Brain microvascular endothelial cell (primary cell): ENCODE data around the gene BZW1.
A peak's percentile ranks its signal among the peaks of the same experiment; 100 is the strongest.

Experiments
- DNase-seq: peaks from one replicate; pipeline ENCODE4 v3.0.0-alpha.2; 2020
- H3K27ac ChIP-seq: fragments of 250-450 bp; sonication (Bioruptor Pico); 2 replicates; pipeline ENCODE4 v1.5.1; 2020; ENCODE audit warnings: mild to moderate bottlenecking, moderate library complexity
- H3K27me3 ChIP-seq: fragments of 250-450 bp; sonication (Bioruptor Pico); replicated peaks from 2 replicates; pipeline ENCODE4 v1.5.1; 2020; ENCODE audit warnings: mild to moderate bottlenecking
- H3K36me3 ChIP-seq: fragments of 250-450 bp; sonication (Bioruptor Pico); replicated peaks from 2 replicates; pipeline ENCODE4 v1.5.1; 2020; ENCODE audit warnings: mild to moderate bottlenecking
- H3K4me3 ChIP-seq: 2 replicates; pipeline ENCODE4 v1.5.1; 2011; ENCODE audit warnings: low read depth, mild to moderate bottlenecking, control low read depth, low read length, moderate library complexity
- CTCF ChIP-seq: IDR thresholded peaks from 2 replicates; pipeline ENCODE4 v1.5.1; 2011; ENCODE audit warnings: low read depth, mild to moderate bottlenecking, moderate library complexity, low read length, control low read depth, inconsistent platforms; ENCODE audit errors: missing control alignments
- in situ Hi-C: cut with HindIII; loops from 2 replicates; pipeline ENCODE4 v1.10.0; 2017; ENCODE audit warnings: low sequenced_read_pairs, low pct_ligation_motif_present

The BZW1 gene

GRCh38 chr2:200811333-200812121 lies at the start of gene BZW1:
Gene BZW1 (plus strand): TSS chr2:200811910. CDS start chr2:200813218, 1,308 bp downstream.
- Histone ChIP-seq H3K27me3 (no peaks in the 10 kb centered on the region), H3K36me3 (peaks cover 36% of the 10 kb centered on the region), H3K4me3 (peak within 1 kb of the TSS; percentile 93), H3K27ac (peak within 1 kb of the TSS; percentile 98)
- peak; percentile 4 for TF ChIP-seq CTCF
- peak; percentile 93 for DNase-seq
- in situ Hi-C loops: no loop called here

- in situ Hi-C loops: no loop called here
- no peak overlapping the region for H3K4me3 ChIP-seq
- no peaks in the 10 kb centered on the region for H3K27me3 ChIP-seq
- no peak for TF ChIP-seq CTCF
- DNase-seq: no peak
- no peak overlapping the region for H3K27ac ChIP-seq
- H3K36me3 ChIP-seq: no peaks in the 10 kb centered on the region
These were observed 49.6 kb upstream of the BZW1 start for GRCh38 chr2:200762127-200762526.

GRCh38 chr2:200763422-200763821 lies 48.3 kb upstream of the BZW1 start:
- in situ Hi-C loops: no loop called here
- Histone ChIP-seq H3K36me3 (no peaks in the 10 kb centered on the region), H3K27me3 (no peaks in the 10 kb centered on the region), H3K4me3 (no peak overlapping the region), H3K27ac (peak overlapping the region; percentile 15)
- TF ChIP-seq CTCF: no peak
- DNase-seq: no peak

GRCh38 chr2:200765139-200765951 lies 46.4 kb upstream of the BZW1 start:
- Histone ChIP-seq H3K4me3 (no peak overlapping the region), H3K36me3 (no peaks in the 10 kb centered on the region), H3K27me3 (no peaks in the 10 kb centered on the region), H3K27ac (peak overlapping the region; percentile 81)
- peak; percentile 96 for DNase-seq
- TF ChIP-seq CTCF: no peak
- in situ Hi-C loops: no loop called here

- no peak for DNase-seq
- in situ Hi-C loops: no loop called here
- H3K36me3 ChIP-seq: no peaks in the 10 kb centered on the region
- H3K27ac ChIP-seq: peak overlapping the region; percentile 81
- no peak overlapping the region for H3K4me3 ChIP-seq
- no peaks in the 10 kb centered on the region for H3K27me3 ChIP-seq
- no peak for TF ChIP-seq CTCF
These were observed 45.6 kb upstream of the BZW1 start for GRCh38 chr2:200765995-200766660.
